IMR-90 (cell line): Measurements from ENCODE around the gene NR1I3. TPM values are rescaled to one million over a fixed set of nuclear protein-coding genes. Genes with fewer than 3 reads are reported as not detected.

Source experiments
- ATAC-seq: fragments of 200-7000 bp; cut with Tn5 transposase; 2 replicates; pipeline ENCODE4 v1.9.1; 2020; ENCODE audit warnings: low read depth, mild to moderate bottlenecking, moderate library complexity
- BruUV-seq: library from RNA; stranded (reverse); fragments of 400-500 nt; replicated peaks from 2 replicates; lab custom pipeline; 2021; lab: Mats Ljungman, UMichigan
- CTCF ChIA-PET: fragments of 300-600 bp; formaldehyde crosslinking; extraction: SDS; loops from one replicate; lab custom pipeline; 2021; ENCODE audit warnings: antibody characterized with exemption; lab: Yijun Ruan, JAX
- POLR2A ChIA-PET: fragments of 300-600 bp; sonication (Branson Sonifier 250); formaldehyde crosslinking; loops from one replicate; lab custom pipeline; 2022; ENCODE audit warnings: antibody characterized with exemption; ENCODE audit not compliant: unreplicated experiment; lab: Charles Lee
- DNase-seq: peaks from one replicate; pipeline ENCODE4 v3.0.0; 2013
- H2AFZ ChIP-seq: replicated peaks from 2 replicates; pipeline ENCODE3; 2013; ENCODE audit warnings: low read length, mild to moderate bottlenecking; ENCODE audit not compliant: poor library complexity
- H2AK5ac ChIP-seq: 2 replicates; pipeline ENCODE4 v1.6.1; 2013; ENCODE audit warnings: low read depth, low read length, inconsistent platforms
- H2AK9ac ChIP-seq: replicated peaks from 2 replicates; pipeline ENCODE3; 2013; ENCODE audit warnings: mild to moderate bottlenecking, low read depth, low read length, moderate library complexity; ENCODE audit not compliant: poor library complexity
- H2BK120ac ChIP-seq: 2 replicates; pipeline ENCODE4 v1.6.1; 2013; ENCODE audit warnings: low read depth, low read length, inconsistent platforms
- H2BK15ac ChIP-seq: 3 replicates; pipeline ENCODE4 v1.6.1; 2013; ENCODE audit warnings: low read depth, low read length, inconsistent platforms
- H2BK20ac ChIP-seq: 2 replicates; pipeline ENCODE4 v1.6.1; 2013; ENCODE audit warnings: low read depth, mild to moderate bottlenecking, inconsistent platforms, low read length, moderate library complexity
- H2BK5ac ChIP-seq: 2 replicates; pipeline ENCODE4 v1.6.1; 2013; ENCODE audit warnings: mild to moderate bottlenecking, low read depth, low read length, inconsistent platforms; ENCODE audit not compliant: poor library complexity, severe bottlenecking
- H3K14ac ChIP-seq: replicated peaks from 2 replicates; pipeline ENCODE4 v1.6.1; 2013; ENCODE audit warnings: low read depth, low read length, inconsistent platforms
- H3K18ac ChIP-seq: 2 replicates; pipeline ENCODE4 v1.6.1; 2013; ENCODE audit warnings: low read depth, low read length, control low read depth
- H3K23ac ChIP-seq: 2 replicates; pipeline ENCODE4 v1.6.1; 2013; ENCODE audit warnings: low read depth, low read length, inconsistent platforms
- H3K27ac ChIP-seq: 2 replicates; pipeline ENCODE4 v1.5.1; 2013; ENCODE audit warnings: mild to moderate bottlenecking, control low read depth, low read length; ENCODE audit not compliant: insufficient read depth
- H3K27me3 ChIP-seq: 2 replicates; pipeline ENCODE4 v1.6.1; 2013; ENCODE audit warnings: low read length; ENCODE audit not compliant: control insufficient read depth, insufficient read depth
- H3K36me3 ChIP-seq: 2 replicates; pipeline ENCODE4 v1.6.1; 2013; ENCODE audit warnings: low read length, mixed read lengths; ENCODE audit not compliant: control insufficient read depth, insufficient read depth
- H3K4ac ChIP-seq: 2 replicates; pipeline ENCODE4 v1.6.1; 2013; ENCODE audit warnings: low read depth, low read length, inconsistent platforms
- H3K4me1 ChIP-seq: 2 replicates; pipeline ENCODE4 v1.6.1; 2013; ENCODE audit warnings: low read length, mixed read lengths; ENCODE audit not compliant: control insufficient read depth, insufficient read depth
- H3K4me2 ChIP-seq: 2 replicates; pipeline ENCODE4 v1.6.1; 2013; ENCODE audit warnings: low read depth, mild to moderate bottlenecking, control low read depth, low read length, moderate library complexity
- H3K4me3 ChIP-seq: 2 replicates; pipeline ENCODE4 v1.5.1; 2013; ENCODE audit warnings: low read depth, mild to moderate bottlenecking, control low read depth, low read length, moderate library complexity; ENCODE audit not compliant: insufficient read depth
- H3K56ac ChIP-seq: 2 replicates; pipeline ENCODE4 v1.6.1; 2013; ENCODE audit warnings: low read length, inconsistent platforms; ENCODE audit not compliant: insufficient read depth; ENCODE audit errors: extremely low read depth
- H3K79me1 ChIP-seq, 2 experiments: 2 replicates each; pipeline ENCODE4 v1.6.1; 2013; ENCODE audit warnings: low read length in 2 of 2, inconsistent platforms in 1 of 2, low read depth in 1 of 2
- H3K9ac ChIP-seq: 2 replicates; pipeline ENCODE4 v1.6.1; 2013; ENCODE audit warnings: low read depth, low read length, control low read depth
- H3K9me1 ChIP-seq: 2 replicates; pipeline ENCODE4 v1.6.1; 2013; ENCODE audit warnings: low read length, inconsistent platforms; ENCODE audit not compliant: insufficient read depth
- H3K9me3 ChIP-seq: 2 replicates; pipeline ENCODE4 v1.6.1; 2013; ENCODE audit warnings: low read length; ENCODE audit not compliant: control insufficient read depth, insufficient read depth
- H4K20me1 ChIP-seq: 2 replicates; pipeline ENCODE4 v1.6.1; 2013; ENCODE audit warnings: low read length, inconsistent platforms; ENCODE audit not compliant: insufficient read depth
- H4K5ac ChIP-seq: 2 replicates; pipeline ENCODE4 v1.6.1; 2013; ENCODE audit warnings: mild to moderate bottlenecking, low read depth, low read length, control low read depth
- H4K8ac ChIP-seq, 2 experiments: 2 replicates each; pipeline ENCODE4 v1.6.1; 2013; ENCODE audit warnings: low read depth in 2 of 2, low read length in 2 of 2, control low read depth in 1 of 2, inconsistent platforms in 1 of 2
- H4K91ac ChIP-seq: 2 replicates; pipeline ENCODE4 v1.6.1; 2013; ENCODE audit warnings: low read depth, low read length, inconsistent platforms; ENCODE audit not compliant: insufficient read depth
- BHLHE40 ChIP-seq: fragments of 150-350 bp; IDR thresholded peaks from 2 replicates; pipeline ENCODE4 v1.6.1; 2016; ENCODE audit warnings: mild to moderate bottlenecking, low read depth, low read length
- CEBPB ChIP-seq: IDR thresholded peaks from 2 replicates; pipeline ENCODE4 v1.6.1; 2012; ENCODE audit warnings: low read depth, low read length, improper control_type of control experiment
- CHD1 ChIP-seq: IDR thresholded peaks from 2 replicates; pipeline ENCODE4 v1.6.1; 2012; ENCODE audit warnings: low read depth, low read length, improper control_type of control experiment
- ELK1 ChIP-seq: fragments of 150-350 bp; IDR thresholded peaks from 2 replicates; pipeline ENCODE4 v1.6.1; 2016; ENCODE audit warnings: low read depth, mild to moderate bottlenecking, low read length, moderate library complexity, borderline replicate concordance
- MAFK ChIP-seq: IDR thresholded peaks from 2 replicates; pipeline ENCODE4 v1.6.1; 2012; ENCODE audit warnings: low read depth, low read length, improper control_type of control experiment
- MAZ ChIP-seq: IDR thresholded peaks from 2 replicates; pipeline ENCODE4 v1.6.1; 2012; ENCODE audit warnings: low read depth, mild to moderate bottlenecking, low read length, improper control_type of control experiment, moderate library complexity, borderline replicate concordance
- MXI1 ChIP-seq: IDR thresholded peaks from 2 replicates; pipeline ENCODE4 v1.6.1; 2012; ENCODE audit warnings: low read depth, mild to moderate bottlenecking, low read length, moderate library complexity, borderline replicate concordance
- POLR2A ChIP-seq: IDR thresholded peaks from 2 replicates; pipeline ENCODE4 v1.6.1; 2012; ENCODE audit warnings: mild to moderate bottlenecking, low read depth, low read length
- RAD21 ChIP-seq: IDR thresholded peaks from 2 replicates; pipeline ENCODE4 v1.6.1; 2012; ENCODE audit warnings: low read length, improper control_type of control experiment
- RFX5 ChIP-seq: IDR thresholded peaks from 2 replicates; pipeline ENCODE4 v1.8.0; 2012; ENCODE audit warnings: low read depth, mild to moderate bottlenecking, low read length, moderate library complexity
- SMC3 ChIP-seq: fragments of 150-350 bp; IDR thresholded peaks from 2 replicates; pipeline ENCODE4 v1.6.1; 2016; ENCODE audit warnings: low read depth, mild to moderate bottlenecking, antibody characterized with exemption, low read length, moderate library complexity
- WGBS, 2 experiments: methylation state at CpG; one replicate each; pipeline versions ENCODE4 v1.1.5 to v1.1.7; 2013; ENCODE audit warnings: missing lambda C conversion rate in 2 of 2; ENCODE audit not compliant: insufficient read length in 1 of 2; ENCODE audit errors: extremely low coverage in 2 of 2; 5-methylcytosine and 5-hydroxymethylcytosine counted together
- dilution Hi-C: fragments of 300-500 bp; cut with HindIII; formaldehyde crosslinking; loops from one replicate; pipeline ENCODE4 v1.14.3; 2018; ENCODE audit warnings: low sequenced_read_pairs; ENCODE audit not compliant: unreplicated experiment
- in situ Hi-C: fragments of 300-500 bp; cut with MboI; formaldehyde crosslinking; loops from 3 replicates; pipeline ENCODE4 v1.14.3; 2019; ENCODE audit warnings: low sequenced_read_pairs, inconsistent platforms, mixed read lengths
- intact Hi-C: fragments of 100-400 bp; cut with micrococcal nuclease; formaldehyde crosslinking; loops from 2 replicates; pipeline ENCODE4 v1.10.0; 2022
- polyA plus RNA-seq, 3 experiments: library from polyadenylated mRNA; depleted of rRNA; stranded (reverse); fragments of >200 nt; gene quantifications; 2 replicates each; pipeline ENCODE4 v1.2.3, GENCODE V29; 2012; ENCODE audit warnings: low replicate concordance in 1 of 3
- total RNA-seq: library from RNA; depleted of rRNA; stranded (reverse); fragments of >200 nt; gene quantifications from 2 replicates; pipeline ENCODE4 v1.2.3, GENCODE V29; 2012
- TF ChIP-seq, protein P1 (sequence below): conservative IDR thresholded peaks from 2 replicates; pipeline ENCODE4 v1.5.1; 2012; ENCODE audit warnings: mild to moderate bottlenecking, low read depth, low read length, improper control_type of control experiment

Gene NR1I3
- total and polyA plus RNA-seq, 2 of the 4 experiments (the other 2 are of a cell fraction), result not detected

GRCh38 chr1:161285113-161285512 lies 47.1 kb upstream of the NR1I3 start:
- Histone ChIP-seq H3K4me2 (no peak overlapping the region), H2AFZ (no peak overlapping the region), H3K4me1 (no peaks in the 10 kb centered on the region), H3K9me3 (no peaks in the 10 kb centered on the region), H3K56ac (no peak overlapping the region), H2AK5ac (no peak overlapping the region), H3K27me3 (peaks cover 19% of the 10 kb centered on the region), H3K9ac (no peak overlapping the region), H4K8ac (no peak overlapping the region), H2AK9ac (no peak overlapping the region), H3K23ac (no peak overlapping the region), H3K4me3 (no peak overlapping the region), H4K91ac (no peak overlapping the region), H2BK15ac (no peak overlapping the region), H3K4ac (no peak overlapping the region), H3K9me1 (no peaks in the 10 kb centered on the region), H2BK20ac (no peak overlapping the region), H3K14ac (no peak overlapping the region), H2BK120ac (no peak overlapping the region), H3K79me1 (no peaks in the 10 kb centered on the region), H4K5ac (no peak overlapping the region), H3K27ac (no peak overlapping the region), H3K18ac (no peak overlapping the region), H3K36me3 (no peaks in the 10 kb centered on the region), H2BK5ac (no peak overlapping the region), H4K20me1 (no peaks in the 10 kb centered on the region)
- in situ Hi-C loops (no loop called here), intact Hi-C loops (no loop called here), dilution Hi-C loops (no loop called here)
- DNase-seq, result no peak
- no TSS peak for BruUV-seq
- TF ChIP-seq POLR2A (no peak), BHLHE40 (no peak), RAD21 (no peak), RFX5 (no peak), MXI1 (no peak), MAZ (no peak), CHD1 (no peak), MAFK (no peak), CEBPB (no peak), SMC3 (no peak), ELK1 (no peak)
- TF ChIP-seq, protein P1, sequence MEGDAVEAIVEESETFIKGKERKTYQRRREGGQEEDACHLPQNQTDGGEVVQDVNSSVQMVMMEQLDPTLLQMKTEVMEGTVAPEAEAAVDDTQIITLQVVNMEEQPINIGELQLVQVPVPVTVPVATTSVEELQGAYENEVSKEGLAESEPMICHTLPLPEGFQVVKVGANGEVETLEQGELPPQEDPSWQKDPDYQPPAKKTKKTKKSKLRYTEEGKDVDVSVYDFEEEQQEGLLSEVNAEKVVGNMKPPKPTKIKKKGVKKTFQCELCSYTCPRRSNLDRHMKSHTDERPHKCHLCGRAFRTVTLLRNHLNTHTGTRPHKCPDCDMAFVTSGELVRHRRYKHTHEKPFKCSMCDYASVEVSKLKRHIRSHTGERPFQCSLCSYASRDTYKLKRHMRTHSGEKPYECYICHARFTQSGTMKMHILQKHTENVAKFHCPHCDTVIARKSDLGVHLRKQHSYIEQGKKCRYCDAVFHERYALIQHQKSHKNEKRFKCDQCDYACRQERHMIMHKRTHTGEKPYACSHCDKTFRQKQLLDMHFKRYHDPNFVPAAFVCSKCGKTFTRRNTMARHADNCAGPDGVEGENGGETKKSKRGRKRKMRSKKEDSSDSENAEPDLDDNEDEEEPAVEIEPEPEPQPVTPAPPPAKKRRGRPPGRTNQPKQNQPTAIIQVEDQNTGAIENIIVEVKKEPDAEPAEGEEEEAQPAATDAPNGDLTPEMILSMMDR, result no peak
- no CpG with 5 or more reads among the region's 2 CpGs for WGBS, 2 experiments
- ChIA-PET POLR2A (no interaction called here), CTCF (interaction anchor here (0.6 kb wide), 2 partner anchors 11 to 455 kb away, joined by 3 to 7 read pairs; no protein-coding TSS in a partner anchor)
- no peak for ATAC-seq
